GM18508 (cell line): ENCODE measurements around the gene DAG1.
"Not testable (repeated sequence)": the region's sequence is repeated elsewhere in the genome, so short reads cannot be mapped to it uniquely, and the experiment has no call there.

Source experiments
- ATAC-seq: cut with Tn5 transposase; IDR thresholded peaks from one replicate; pipeline ENCODE4 v1.9.1; 2021; ENCODE audit warnings: moderate number of reproducible peaks; ENCODE audit not compliant: insufficient read depth, unreplicated experiment

DAG1 gene

GRCh38 chr3:49469037-49469935 lies 781 bp upstream of the DAG1 start:
- no peak for ATAC-seq

GRCh38 chr3:49470714-49471420 lies 800 bp downstream of the DAG1 start:
- no peak for ATAC-seq

- ATAC-seq = no peak
Measured at GRCh38 chr3:49471856-49472495, 1.9 kb downstream of the DAG1 start.

- ATAC-seq = no peak
Measured at GRCh38 chr3:49476563-49476962, 6.5 kb downstream of the DAG1 start.

GRCh38 chr3:49482766-49483165 lies 12.7 kb downstream of the DAG1 start:
- no peak for ATAC-seq

GRCh38 chr3:49484471-49484870 lies 14.4 kb downstream of the DAG1 start:
- no peak for ATAC-seq

GRCh38 chr3:49489247-49489646 lies 19.2 kb downstream of the DAG1 start:
- no peak for ATAC-seq

- ATAC-seq = no peak
Measured at GRCh38 chr3:49492969-49493368, 22.9 kb downstream of the DAG1 start.

- ATAC-seq = no peak
Measured at GRCh38 chr3:49493901-49494300, 23.8 kb downstream of the DAG1 start.

GRCh38 chr3:49495023-49495422 lies 25.0 kb downstream of the DAG1 start:
- ATAC-seq = no peak

- not testable (repeated sequence) for ATAC-seq
Measured at GRCh38 chr3:49496845-49497244, 26.8 kb downstream of the DAG1 start.

GRCh38 chr3:49497606-49498005 lies 27.5 kb downstream of the DAG1 start:
- no peak for ATAC-seq

GRCh38 chr3:49498239-49498638 lies 28.2 kb downstream of the DAG1 start:
- no peak for ATAC-seq

GRCh38 chr3:49498648-49499047 lies 28.6 kb downstream of the DAG1 start:
- no peak for ATAC-seq

GRCh38 chr3:49500205-49500731 lies 30.2 kb downstream of the DAG1 start:
- no peak for ATAC-seq

- ATAC-seq = no peak
Measured at GRCh38 chr3:49500732-49501609, 30.9 kb downstream of the DAG1 start.

GRCh38 chr3:49501842-49502241 lies 31.8 kb downstream of the DAG1 start:
- ATAC-seq = no peak

- ATAC-seq = no peak
Measured at GRCh38 chr3:49506906-49507305, 36.8 kb downstream of the DAG1 start.

- ATAC-seq = no peak
Measured at GRCh38 chr3:49509028-49509561, 39.0 kb downstream of the DAG1 start.

- ATAC-seq = no peak
Measured at GRCh38 chr3:49511639-49512038, 41.6 kb downstream of the DAG1 start.
